Stimulated activated naive CD4-positive, alpha-beta T cell treated with Interleukin-2 at 50 U/mL for 16 hours (primary cell): ENCODE data around the gene GNAL.
"Not testable (repeated sequence)": the region's sequence is repeated elsewhere in the genome, so short reads cannot be mapped to it uniquely, and the experiment has no call there.

ENCODE experiments used
- DNase-seq: peaks from one replicate; lab custom pipeline; 2025; lab: John Stamatoyannopoulos, UW

The GNAL gene

DNA sequence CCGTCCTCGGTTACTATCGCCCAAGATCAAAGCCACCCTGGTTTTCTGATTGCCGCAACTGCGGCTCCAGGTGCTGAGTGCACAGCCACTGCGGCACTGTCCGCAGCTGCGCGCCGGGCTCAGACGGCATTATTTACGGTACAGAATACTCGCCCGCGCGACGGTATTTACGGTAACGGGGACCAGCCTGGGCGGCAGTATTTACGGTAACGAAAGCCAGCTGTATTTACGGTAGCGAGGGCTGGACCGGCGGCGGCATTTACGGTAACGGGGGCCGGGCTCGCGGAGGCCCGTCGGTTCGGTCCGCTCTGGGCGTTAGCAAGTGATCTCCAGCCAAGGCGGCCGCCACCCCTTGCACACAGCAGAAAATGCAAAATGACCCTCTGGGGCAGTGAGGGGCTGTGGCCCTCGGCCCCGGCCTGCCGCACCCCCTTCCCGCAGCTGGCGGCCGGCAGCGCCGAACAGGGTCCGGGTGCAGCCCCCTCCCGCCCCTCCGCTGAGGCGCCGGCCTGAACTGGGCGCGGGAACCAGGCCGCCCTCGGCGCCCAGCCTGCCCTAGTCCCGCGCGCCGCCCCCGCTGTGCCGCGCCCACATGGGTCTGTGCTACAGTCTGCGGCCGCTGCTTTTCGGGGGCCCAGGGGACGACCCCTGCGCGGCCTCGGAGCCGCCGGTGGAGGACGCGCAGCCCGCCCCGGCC, at the start of gene GNAL:
TSS of gene GNAL (plus strand) at position 293 of the 697 bp plus-strand sequence. CDS start at position 593, 300 bp downstream.
- peak; percentile 29 for DNase-seq

DNA sequence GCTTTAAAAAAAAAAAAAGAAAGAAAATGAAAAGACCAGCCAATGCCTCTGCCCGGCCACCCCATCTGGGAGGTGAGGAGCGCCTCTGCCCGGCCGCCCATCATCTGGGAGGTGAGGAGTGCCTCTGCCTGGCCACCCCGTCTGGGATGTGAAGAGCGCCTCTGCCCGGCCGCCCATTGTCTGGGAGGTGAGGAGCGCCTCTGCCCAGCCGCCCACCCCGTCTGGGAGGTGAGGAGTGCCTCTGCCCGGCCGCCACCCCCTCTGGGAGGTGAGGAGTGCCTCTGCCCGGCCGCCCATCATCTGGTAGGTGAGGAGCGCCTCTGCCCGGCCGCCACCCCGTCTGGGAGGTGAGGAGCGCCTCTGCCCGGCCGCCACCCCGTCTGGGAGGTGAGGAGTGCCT, 41.8 kb upstream of the GNAL start:
- not testable (repeated sequence) for DNase-seq

DNA sequence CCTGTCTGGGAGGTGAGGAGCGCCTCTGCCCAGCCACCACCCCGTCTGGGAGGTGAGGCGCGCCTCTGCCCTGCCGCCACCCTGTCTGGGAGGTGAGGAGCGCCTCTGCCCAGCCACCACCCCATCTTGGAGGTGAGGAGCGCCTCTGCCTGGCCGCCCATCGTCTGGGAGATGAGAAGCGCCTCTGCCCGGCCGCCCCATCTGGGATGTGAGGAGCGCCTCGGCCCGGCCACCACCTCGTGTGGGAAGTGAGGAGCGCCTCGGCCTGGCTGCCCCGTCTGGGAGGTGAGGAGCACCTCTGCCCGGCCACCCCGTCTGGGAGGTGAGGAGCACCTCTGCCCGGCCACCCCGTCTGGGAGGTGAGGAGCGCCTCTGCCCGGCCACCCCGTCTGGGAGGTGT, 41.3 kb upstream of the GNAL start:
- DNase-seq = not testable (repeated sequence)

DNA sequence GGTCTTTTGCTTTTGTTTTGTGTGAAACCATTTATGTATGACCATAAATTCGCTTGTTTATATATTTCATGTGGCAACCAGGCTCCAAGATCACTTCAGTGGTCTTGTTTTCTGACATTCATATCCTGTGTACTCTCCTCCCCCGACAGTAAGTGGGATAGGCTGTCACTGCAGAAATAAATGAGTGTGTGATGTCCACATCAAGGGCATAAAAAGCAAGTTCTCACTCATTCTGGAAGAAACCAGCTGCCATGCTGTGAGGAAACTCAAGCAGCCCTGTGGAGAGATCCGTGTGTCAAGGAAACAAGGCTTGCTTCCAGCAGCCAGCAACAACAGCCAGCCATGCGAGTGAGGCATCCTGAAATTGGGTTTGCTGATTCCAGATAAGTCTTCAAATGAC, 39.2 kb upstream of the GNAL start:
- DNase-seq = no peak

DNA sequence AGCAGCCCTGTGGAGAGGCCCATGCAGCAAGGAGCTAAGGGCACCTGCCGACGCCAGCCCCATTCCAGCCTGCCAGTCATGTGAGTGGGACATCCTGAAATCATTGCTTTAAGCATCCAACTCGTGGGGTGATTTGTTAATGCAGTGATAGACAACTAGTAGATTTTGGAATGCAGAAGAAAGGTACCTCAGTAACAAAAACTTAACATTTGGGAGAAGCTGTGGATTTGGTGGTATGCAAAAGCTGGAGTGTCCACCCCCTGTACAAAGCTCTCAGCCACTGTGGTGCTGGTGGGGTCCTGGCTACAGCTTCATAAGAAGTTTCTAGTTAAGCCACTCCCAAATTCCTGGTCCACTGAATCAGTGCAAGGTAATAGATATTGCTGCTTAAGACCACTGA, 37.2 kb upstream of the GNAL start:
- DNase-seq = no peak

DNA sequence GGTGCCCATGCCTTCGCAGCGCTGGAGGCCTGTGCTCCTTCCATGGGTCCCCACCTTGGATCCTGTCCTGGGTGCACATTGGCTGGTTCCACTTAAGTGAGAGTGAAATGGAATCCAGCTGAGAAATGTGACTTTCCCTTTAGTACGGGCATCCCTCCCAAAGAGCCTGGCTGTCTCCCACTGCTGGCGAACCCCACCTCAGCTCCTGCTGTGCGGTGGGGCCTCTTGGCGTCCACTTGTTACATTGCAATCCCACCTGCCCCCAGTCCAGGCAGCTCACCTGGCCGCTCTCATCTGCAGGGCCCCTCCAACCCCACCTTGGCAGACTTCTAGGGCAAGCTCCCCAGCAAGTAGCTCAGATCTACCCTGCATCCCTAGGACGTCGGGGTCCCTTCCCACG, 35.5 kb upstream of the GNAL start:
- DNase-seq = no peak

DNA sequence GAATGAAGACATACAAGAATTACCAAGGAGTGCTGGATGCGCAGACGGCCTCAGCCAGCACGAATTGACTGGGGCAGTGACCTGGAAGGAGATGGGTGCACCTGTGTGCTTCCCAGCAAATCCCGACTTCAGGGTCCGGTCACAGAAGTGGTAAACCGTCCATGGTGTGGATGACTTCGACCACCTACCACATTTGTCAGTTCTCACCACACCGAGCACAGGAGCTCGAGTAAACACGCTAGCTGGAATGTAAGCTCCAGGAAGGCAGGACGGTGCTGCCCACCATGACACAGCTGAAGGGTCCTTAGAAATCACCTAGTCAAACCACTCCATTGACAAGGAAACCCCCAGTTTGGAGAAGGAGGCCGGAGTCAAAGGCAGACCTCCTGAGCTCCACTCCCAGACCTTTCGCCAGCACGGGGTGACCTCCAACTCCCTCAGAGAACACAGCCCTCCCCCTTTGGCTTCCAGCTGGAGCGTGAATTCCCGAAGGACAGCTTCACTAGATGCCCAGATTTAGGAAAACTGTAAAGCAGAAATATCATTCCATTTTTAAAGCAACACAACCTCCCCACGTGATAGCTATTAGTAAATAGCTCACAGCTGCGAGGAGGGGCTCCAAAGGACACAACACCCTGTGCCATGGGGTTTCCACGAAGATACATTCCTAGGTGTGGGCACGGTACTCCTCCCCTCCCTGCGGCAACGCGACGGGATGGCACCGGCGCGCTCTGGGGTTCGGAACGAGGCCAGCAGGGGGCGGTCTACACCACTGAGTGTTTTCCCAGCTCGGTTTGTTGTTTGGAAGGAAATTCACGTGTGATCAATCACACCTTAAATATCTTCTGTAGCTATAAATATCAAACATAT, 34.1 kb upstream of the GNAL start:
- peak; percentile 10 for DNase-seq

DNA sequence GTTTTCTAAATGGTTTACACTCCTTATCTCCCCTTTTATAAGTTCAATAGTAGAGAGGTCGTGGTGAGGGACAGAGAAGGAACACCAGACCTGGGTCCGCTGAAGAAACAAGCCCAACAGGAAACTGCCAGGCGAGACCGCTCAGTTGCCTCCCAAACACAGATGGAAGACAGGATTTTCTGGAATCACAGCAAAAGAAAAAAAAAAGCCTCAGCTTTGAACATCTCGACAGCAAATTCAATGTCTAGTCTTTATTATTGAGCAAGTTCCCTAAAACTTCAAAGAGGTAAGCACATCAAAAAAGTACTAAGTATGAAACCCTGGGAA, 33.5 kb upstream of the GNAL start:
- DNase-seq = no peak

DNA sequence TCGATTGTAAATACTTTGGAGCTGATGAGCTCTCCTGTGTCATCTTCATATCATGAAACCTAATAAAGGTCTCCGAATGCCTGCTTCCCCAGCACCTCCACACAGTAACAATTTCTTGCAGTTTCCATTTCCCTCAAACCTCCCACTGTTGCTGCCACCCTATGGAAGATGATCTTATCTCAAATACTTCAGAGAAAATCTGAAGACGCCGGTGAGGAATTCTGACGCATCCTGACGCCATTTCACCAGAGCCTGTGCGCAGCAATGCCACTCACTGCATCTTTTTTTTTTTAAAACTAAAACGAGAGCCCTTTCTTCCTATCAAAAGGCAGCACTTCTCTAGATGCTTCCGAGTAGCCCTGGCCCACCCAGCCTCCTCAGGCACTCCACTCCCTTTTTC, 31.9 kb upstream of the GNAL start:
- DNase-seq = no peak

DNA sequence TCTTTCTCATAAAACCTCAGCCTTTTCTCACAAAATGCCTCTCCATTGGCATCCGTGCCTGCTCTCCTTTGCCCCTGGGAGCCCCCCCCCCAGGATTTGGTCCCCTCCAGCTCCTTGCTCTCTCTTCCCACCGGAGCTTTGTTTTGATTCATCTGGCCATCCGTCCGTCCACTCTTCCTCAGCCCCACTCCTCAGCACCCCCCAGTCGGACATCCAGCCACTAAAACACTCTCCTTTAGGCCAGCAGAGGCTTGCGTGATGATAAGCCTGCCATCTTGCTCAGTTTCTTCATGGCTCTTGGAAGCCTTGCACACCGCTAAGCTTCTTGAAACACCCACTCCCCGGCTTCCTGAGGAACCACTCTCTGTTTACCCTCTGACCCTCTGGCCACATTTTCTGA, 31.5 kb upstream of the GNAL start:
- no peak for DNase-seq

DNA sequence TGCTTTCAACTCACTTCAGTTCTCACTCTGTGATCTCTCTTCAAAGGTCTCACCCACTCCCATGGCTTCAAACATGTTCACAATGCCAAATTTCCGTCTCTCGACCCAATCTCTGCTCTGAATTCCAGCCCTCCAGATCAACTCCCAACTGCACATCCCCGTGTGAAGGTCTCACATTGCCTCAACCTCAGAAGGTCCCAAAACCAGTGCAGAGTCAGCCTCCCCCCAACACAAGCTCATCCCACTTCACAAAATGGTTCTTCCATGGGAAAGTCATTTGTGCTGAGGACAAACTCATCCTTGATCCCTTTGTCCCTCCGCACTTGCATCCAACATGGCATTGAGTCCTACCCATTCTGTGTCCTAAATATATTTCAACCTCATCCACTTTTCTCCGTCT, 31.0 kb upstream of the GNAL start:
- no peak for DNase-seq

DNA sequence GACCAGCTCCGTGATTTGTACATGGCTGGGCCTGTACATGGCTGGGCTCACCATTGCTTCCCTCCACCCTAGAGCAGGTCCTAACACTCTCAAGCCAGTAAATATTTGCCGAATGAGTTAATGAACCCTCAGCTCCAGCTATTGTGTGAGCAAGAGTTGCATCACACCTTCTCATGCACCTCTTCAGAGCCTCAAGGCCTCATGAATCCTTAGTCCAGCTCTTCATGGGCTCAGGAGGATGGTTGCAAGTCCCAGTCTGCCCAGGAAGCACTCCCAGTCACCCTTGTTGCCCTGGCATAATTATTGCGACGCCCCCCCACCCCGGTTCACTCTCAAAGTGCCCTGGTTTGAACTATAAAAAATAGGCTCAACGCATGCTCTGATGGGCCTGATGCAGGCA, 30.1 kb upstream of the GNAL start:
- DNase-seq = no peak

DNA sequence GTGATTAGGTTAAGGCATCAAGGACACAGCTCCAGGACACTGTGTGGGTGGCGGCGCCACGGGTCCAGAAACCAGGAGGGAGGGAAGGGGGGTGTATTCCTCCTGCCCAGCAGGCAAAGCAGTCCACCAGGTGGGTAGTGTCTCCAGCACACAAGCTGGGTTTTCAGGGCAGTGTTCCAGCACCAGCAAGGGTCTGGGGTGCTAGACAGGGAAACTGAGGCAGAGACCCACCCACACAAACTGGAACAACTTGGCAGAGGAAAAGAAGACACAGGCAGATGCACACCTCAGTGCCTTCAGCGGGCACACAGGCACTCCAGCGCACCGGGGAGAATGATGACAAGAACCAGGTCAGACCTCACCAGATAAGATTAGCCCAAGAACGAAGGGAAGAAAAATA, 28.4 kb upstream of the GNAL start:
- DNase-seq = no peak

DNA sequence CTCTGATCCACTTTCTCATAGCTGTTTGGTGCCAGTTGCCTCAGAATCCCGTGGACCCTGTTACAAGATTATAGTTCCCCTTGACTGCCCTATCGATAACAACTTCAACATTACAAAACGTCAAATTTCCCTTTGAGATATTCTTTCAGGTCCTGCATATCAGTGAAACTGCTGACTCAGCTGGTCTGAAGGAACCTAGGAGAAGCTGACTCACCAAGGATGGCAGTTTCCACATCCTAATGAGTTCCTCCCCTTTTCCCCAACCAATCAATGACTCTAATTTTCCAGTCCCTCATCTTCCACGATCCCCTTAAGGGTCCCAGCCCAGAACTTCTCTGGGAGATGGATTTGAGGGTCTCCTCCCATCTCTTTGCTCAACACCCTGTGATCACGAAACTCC, 27.6 kb upstream of the GNAL start:
- DNase-seq = no peak

DNA sequence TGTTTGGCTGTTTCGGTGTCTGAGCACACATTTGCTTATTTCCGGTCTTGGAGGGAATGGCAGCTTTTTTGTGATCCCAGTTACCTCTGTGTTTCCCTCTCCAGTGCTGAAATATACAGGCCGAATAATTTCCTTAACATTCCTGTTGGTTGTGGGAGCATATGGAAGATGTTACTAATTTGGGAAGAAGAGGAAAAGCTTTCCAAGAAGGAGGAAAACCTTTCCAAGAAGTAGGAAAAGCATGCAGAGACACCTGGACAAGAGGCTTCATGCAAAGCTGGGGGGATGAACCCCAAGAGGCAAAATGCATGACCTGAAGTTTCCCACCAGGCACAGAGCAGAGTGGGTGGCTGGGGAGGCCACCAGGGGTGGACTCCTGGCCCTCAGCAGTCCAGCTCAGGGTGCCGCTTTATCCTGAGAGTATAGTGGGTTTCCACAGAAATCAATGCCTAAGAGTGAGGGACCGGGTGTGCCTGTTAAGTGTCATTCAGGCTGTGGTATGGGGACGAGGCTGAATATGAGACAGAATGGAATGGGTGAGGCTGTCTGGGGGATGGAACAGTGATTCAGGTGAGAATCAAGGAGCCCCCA, 25.5 kb upstream of the GNAL start:
- no peak for DNase-seq

DNA sequence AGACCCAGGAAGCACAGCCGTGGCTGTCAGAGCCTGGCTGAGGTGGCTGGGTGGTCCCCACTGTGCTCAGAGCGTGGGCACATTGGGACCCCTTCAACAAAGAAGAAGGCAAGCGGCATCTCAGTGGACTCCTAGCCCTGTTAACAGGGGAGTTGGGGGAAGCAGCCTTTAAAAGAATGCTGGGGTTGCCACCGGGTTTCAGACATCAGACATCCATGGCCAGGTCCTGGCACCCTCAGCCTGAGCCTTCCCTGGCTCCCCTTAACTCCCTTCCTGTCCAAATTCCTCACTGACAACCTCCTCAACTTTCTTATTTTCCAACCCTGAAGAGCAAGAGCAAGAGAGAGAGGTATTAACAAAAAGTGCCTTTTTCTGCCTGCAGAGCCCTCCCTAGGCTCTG, 24.8 kb upstream of the GNAL start:
- no peak for DNase-seq

DNA sequence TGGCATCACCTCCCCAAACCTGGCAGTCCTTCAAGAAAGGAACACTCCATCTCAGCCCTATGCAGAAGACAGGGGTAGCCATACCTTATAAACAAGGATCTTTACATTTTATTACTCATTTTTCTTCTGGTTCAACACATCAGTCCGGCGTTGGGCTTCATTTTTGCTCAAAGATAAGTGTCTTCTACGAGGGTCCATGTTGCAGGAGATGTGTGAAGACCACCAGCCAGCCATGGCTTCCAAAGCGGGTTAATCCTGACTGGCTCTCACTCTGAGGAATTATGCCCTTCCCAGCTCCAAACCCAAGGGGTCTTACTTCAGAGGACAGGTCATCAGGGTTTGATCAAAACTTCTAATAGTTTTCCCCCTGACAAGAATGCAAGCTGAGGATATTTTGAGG, 23.9 kb upstream of the GNAL start:
- no peak for DNase-seq

DNA sequence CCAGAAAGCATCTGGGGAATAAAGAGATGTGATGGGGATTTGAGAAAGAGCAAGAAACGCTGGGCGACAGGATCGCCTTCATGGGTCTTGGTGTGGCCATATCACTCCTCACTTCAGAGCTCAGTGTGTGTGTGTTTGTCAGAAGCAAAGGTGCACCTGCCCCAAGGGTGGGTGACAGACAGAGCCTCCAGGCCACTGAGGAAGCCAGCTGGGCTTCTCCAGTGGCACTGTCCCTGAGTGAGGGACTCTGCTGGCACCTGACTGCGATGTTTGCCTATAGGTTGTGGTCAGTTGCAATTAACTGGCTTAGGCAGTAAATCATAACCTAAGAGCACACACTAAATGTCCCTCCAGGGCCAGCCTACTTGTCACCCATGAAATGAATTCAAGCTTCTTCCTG, 23.5 kb upstream of the GNAL start:
- no peak for DNase-seq

DNA sequence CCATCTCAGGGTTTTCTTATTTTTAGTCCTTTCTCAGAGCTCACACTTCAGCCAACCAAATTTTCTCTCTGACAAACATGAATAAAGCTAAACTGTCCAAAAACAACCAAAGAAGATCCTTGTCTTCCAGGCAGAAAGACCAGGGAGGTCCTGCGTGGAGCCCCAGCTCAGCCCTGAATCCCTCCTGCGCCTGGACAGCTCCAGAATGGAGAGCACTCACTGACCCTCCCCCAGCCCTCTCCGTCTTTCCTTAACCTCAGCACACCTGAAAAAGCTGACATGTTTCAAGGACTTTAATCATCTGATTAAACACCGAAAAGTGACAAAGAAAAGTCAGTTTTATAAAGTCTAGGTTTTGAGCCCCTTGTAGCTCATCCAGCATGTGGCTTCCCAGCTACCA, 22.9 kb upstream of the GNAL start:
- DNase-seq = no peak

DNA sequence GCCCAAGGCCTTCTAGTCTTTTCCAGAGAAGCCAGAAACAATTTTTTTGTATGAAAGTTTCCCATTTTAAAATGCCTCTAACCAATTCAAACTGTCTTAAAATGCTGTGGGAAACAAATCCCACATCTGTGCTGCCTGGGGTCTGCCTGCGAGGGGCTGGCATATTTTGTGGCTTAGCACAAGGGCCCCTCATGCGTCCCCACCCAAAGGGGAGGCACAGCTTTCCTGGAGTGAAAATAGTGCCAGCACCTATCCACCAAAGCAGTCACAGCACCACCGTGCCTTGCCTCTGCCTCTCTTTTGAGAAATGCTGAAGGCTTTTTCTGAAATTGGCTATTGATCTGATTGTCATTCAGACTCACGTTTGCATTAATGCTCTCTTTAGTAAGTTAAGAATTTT, 22.2 kb upstream of the GNAL start:
- DNase-seq = no peak

DNA sequence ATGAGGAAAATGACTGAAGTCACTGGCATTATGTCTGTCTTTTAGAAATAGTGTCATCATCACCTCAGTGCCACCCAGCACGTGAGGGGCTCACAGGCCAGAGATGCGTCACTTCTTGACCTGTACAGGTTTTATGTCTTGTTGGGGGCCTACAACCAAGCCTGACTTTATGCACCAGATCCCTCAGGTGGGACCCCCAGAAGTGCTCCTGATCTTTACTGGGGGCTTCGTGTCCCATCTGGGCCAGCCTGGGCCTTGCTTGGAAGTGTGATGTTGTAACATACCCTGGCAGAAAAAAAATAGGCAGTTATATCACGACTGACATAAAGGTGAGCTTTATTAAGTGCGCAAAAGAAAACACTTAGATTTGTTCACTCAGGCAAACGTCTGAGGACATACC, 21.5 kb upstream of the GNAL start:
- no peak for DNase-seq

DNA sequence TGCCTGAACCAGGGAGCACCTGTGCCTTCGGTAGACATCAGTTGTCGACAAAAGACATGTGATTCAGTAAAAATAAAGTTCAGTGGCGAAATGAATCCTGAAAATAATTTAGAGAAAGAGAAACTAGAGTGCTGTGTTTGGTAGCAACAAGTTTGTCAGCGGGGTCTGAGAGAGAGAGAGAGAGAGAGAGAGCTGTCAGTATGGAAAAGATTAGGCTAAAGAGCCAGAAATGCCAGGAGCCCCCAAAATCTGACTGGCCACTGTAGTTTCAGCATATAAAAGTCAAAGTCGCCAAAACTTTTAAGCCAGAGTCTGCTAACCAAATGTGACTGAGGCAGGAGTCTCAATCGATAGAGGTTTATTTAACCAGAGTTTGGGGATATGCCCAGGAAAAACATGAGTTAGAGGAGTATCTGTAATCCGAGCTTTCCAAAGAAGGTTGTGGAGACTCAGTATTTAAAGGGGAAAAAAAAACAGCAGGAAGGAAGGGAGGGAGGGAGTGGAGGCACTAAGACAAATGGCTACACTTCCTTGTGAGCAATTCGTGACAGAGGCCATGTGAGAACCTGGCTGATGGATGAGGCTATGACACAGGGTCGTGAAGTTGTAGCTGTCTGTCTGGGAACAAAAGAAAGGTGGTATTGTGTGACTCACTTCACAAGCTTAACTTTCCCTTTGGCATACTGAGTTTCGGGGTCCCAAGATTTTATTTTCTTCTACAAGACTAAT, 20.5 kb upstream of the GNAL start:
- no peak for DNase-seq
